DOHH2 (cell line): ENCODE data around the gene ZNF365.

Source experiments
- H3F3A ChIP-seq: fragments of 200-600 bp; sonication (generic), shearing (Covaris generic); 2 replicates; pipeline ENCODE4 v1.6.0; 2016; ENCODE audit warnings: antibody characterized with exemption, mild to moderate bottlenecking; ENCODE audit not compliant: control insufficient read depth, insufficient read depth
- H3K27ac ChIP-seq: fragments of 200-600 bp; sonication (generic); 2 replicates; pipeline ENCODE4 v1.5.1; 2014; ENCODE audit warnings: low read depth, mild to moderate bottlenecking, low read length, moderate library complexity
- H3K27me3 ChIP-seq: fragments of 200-600 bp; sonication (generic); 2 replicates; pipeline ENCODE4 v1.6.1; 2014; ENCODE audit warnings: mild to moderate bottlenecking, low read length, mixed read lengths; ENCODE audit not compliant: control insufficient read depth
- H3K36me3 ChIP-seq: fragments of 200-600 bp; sonication (generic); 2 replicates; pipeline ENCODE4 v1.6.1; 2014; ENCODE audit warnings: mild to moderate bottlenecking, low read length, moderate library complexity, mixed read lengths; ENCODE audit not compliant: control insufficient read depth
- H3K4me1 ChIP-seq: fragments of 200-600 bp; sonication (generic); 2 replicates; pipeline ENCODE4 v1.6.1; 2014; ENCODE audit warnings: mild to moderate bottlenecking, low read length, mixed read lengths; ENCODE audit not compliant: control insufficient read depth
- H3K4me2 ChIP-seq: fragments of 200-600 bp; sonication (generic); 2 replicates; pipeline ENCODE4 v1.6.0; 2014; ENCODE audit warnings: mild to moderate bottlenecking, low read length, moderate library complexity
- H3K4me3 ChIP-seq: fragments of 200-600 bp; sonication (generic); 2 replicates; pipeline ENCODE4 v1.5.1; 2014; ENCODE audit warnings: mild to moderate bottlenecking, low read length, mixed read lengths
- H3K79me2 ChIP-seq: fragments of 200-600 bp; sonication (generic); 2 replicates; pipeline ENCODE4 v1.6.1; 2014; ENCODE audit warnings: mild to moderate bottlenecking, low read length, mixed read lengths; ENCODE audit not compliant: control insufficient read depth
- H3K9me2 ChIP-seq: fragments of 200-600 bp; sonication (generic); replicated peaks from 2 replicates; pipeline ENCODE4 v1.6.1; 2014; ENCODE audit warnings: mild to moderate bottlenecking, low read length, mixed read lengths; ENCODE audit not compliant: control insufficient read depth
- H3K9me3 ChIP-seq: fragments of 200-600 bp; sonication (generic); 2 replicates; pipeline ENCODE4 v1.6.1; 2014; ENCODE audit warnings: antibody characterized with exemption, low read length, mixed read lengths; ENCODE audit not compliant: control insufficient read depth, insufficient read depth
- H4K20me1 ChIP-seq: fragments of 200-600 bp; sonication (generic); 2 replicates; pipeline ENCODE4 v1.6.0; 2014; ENCODE audit warnings: low read depth, mild to moderate bottlenecking, antibody characterized with exemption, low read length, moderate library complexity; ENCODE audit not compliant: control insufficient read depth, insufficient read depth
- EZH2phosphoT487 ChIP-seq: fragments of 200-600 bp; sonication (generic); IDR thresholded peaks from 2 replicates; pipeline ENCODE4 v1.6.1; 2017; ENCODE audit warnings: borderline replicate concordance, mild to moderate bottlenecking, antibody characterized with exemption, low read length, moderate library complexity, mixed read lengths
- TF ChIP-seq, protein P1 (sequence below): fragments of 200-600 bp; sonication (generic); IDR thresholded peaks from one replicate; pipeline ENCODE4 v1.5.1; 2014; ENCODE audit warnings: antibody characterized with exemption, mild to moderate bottlenecking, low read depth, low read length; ENCODE audit not compliant: poor library complexity, severe bottlenecking

ZNF365 gene

DNA sequence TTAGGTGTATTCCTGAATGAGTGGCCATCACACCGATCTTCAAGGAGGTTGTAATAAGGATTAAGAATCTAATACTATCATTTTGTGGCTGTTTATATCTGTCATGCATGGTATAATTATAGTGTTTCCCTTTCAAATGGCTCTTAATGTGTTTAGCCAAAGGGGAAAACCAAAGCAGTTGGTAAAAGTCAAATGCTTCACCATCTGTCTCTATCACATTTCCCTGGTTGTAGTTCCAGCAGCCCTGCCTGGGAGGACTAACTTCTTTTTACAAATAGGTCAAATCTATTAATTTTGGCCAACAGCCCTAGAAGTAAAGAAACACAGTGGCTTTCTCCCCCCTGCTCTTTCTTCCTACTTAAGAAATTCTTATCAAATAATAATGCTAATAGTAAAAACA lies 56.7 kb downstream of the ZNF365 start:
- Histone ChIP-seq H4K20me1 (no peaks in the 10 kb centered on the region), H3K4me2 (no peak overlapping the region), H3K9me3 (no peaks in the 10 kb centered on the region), H3K79me2 (no peaks in the 10 kb centered on the region), H3K27me3 (peaks cover 5% of the 10 kb centered on the region; the same call in 1 of the 2 replicates), H3K9me2 (no peaks in the 10 kb centered on the region), H3K4me1 (no peaks in the 10 kb centered on the region), H3K4me3 (no peak overlapping the region), H3K27ac (no peak overlapping the region), H3K36me3 (no peaks in the 10 kb centered on the region), H3F3A (no peaks in the 10 kb centered on the region)
- TF ChIP-seq, protein P1, sequence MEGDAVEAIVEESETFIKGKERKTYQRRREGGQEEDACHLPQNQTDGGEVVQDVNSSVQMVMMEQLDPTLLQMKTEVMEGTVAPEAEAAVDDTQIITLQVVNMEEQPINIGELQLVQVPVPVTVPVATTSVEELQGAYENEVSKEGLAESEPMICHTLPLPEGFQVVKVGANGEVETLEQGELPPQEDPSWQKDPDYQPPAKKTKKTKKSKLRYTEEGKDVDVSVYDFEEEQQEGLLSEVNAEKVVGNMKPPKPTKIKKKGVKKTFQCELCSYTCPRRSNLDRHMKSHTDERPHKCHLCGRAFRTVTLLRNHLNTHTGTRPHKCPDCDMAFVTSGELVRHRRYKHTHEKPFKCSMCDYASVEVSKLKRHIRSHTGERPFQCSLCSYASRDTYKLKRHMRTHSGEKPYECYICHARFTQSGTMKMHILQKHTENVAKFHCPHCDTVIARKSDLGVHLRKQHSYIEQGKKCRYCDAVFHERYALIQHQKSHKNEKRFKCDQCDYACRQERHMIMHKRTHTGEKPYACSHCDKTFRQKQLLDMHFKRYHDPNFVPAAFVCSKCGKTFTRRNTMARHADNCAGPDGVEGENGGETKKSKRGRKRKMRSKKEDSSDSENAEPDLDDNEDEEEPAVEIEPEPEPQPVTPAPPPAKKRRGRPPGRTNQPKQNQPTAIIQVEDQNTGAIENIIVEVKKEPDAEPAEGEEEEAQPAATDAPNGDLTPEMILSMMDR = no peak
- no peak for TF ChIP-seq EZH2phosphoT487

DNA sequence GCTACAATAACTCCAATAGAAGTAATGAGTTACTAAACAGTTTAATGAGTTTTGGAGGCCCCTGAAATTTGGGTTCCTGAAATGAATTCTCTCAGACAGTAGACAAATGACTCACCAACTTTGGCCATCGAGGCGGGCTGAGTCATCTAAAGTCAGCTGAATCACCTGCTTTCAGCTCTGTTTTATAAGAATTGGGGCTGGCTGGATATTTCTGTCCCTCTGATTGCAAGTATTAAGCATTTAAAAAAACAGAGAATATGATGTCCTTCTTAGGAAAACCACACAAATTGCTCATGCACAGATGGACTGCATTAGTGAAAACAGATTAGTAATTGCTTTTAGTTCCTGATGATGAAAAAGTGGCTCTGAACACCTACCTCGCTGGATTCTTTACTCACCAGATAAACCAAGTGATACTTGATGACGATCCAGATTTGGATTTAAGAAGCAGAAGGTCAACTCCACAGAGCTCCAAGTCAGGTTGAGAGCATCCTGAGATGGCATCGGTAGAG lies 59.1 kb downstream of the ZNF365 start:
- Histone ChIP-seq H3K4me3 (no peak overlapping the region), H3K27ac (no peak overlapping the region), H3K27me3 (peaks cover 10% of the 10 kb centered on the region; the same call in 1 of the 2 replicates), H3K4me2 (no peak overlapping the region), H3K9me2 (no peaks in the 10 kb centered on the region), H4K20me1 (no peaks in the 10 kb centered on the region), H3K36me3 (no peaks in the 10 kb centered on the region), H3K9me3 (no peaks in the 10 kb centered on the region), H3K79me2 (no peaks in the 10 kb centered on the region), H3F3A (no peaks in the 10 kb centered on the region), H3K4me1 (no peaks in the 10 kb centered on the region)
- TF ChIP-seq, protein P1 = no peak
- TF ChIP-seq EZH2phosphoT487 = no peak

DNA sequence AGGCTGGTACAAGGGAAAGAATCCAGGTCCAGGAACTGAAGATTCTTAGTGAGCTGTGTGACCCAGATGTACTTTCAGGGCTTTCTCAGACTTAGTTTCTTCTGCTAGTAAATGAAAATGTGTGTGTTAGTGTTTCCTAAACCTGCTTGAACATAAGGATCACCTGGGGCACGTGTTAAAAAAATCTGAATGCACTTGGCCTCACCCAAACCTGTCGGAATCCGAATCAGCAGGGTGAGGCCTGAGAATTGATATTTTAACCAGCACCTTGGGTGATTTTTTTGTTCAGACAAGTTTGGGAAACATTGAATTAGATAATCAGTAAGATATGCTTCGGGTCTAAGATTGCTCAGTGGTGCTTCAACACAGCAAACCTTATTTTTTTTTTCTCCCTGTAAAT lies 59.7 kb downstream of the ZNF365 start:
- Histone ChIP-seq H3K9me3 (no peaks in the 10 kb centered on the region), H3K9me2 (no peaks in the 10 kb centered on the region), H3K27me3 (peaks cover 10% of the 10 kb centered on the region; the same call in 1 of the 2 replicates), H3F3A (no peaks in the 10 kb centered on the region), H3K79me2 (no peaks in the 10 kb centered on the region), H3K4me2 (no peak overlapping the region), H3K4me3 (no peak overlapping the region), H4K20me1 (no peaks in the 10 kb centered on the region), H3K36me3 (no peaks in the 10 kb centered on the region), H3K27ac (no peak overlapping the region), H3K4me1 (no peaks in the 10 kb centered on the region)
- TF ChIP-seq, protein P1 = no peak
- no peak for TF ChIP-seq EZH2phosphoT487
